K562 (cell line): ENCODE results near the gene ARHGEF17. TPM values are rescaled to one million over a fixed set of nuclear protein-coding genes. Genes with fewer than 3 reads are reported as not detected.

Experiments
- ATAC-seq: fragments of 200-7000 bp; cut with Tn5 transposase; 3 replicates; pipeline ENCODE4 v1.9.1; 2020; ENCODE audit warnings: moderate library complexity
- BruUV-seq: library from RNA; stranded (reverse); fragments of 400-500 nt; replicated peaks from 2 replicates; lab custom pipeline; 2021; lab: Mats Ljungman, UMichigan
- CTCF ChIA-PET: fragments of 300-600 bp; formaldehyde crosslinking; extraction: SDS; loops from one replicate; lab custom pipeline; 2021; ENCODE audit warnings: low intra/inter-chr PET ratio; lab: Yijun Ruan, JAX
- POLR2A ChIA-PET: fragments of 300-600, 350-650 bp; sonication (Branson Sonifier 250); formaldehyde crosslinking; extraction: SDS; loops from one replicate; lab custom pipeline; 2021; ENCODE audit warnings: antibody characterized with exemption, inconsistent platforms; lab: Yijun Ruan, JAX
- DNase-seq, 4 experiments: peaks; one replicate each; pipeline versions ENCODE4 v3.0.0 to v3.0.0-alpha.2; 2011 to 2018; ENCODE audit warnings: low spot score in 3 of 4, mixed read lengths in 3 of 4; ENCODE audit errors: extremely low read depth in 1 of 4
- FAIRE-seq: peaks from 2 replicates; lab custom pipeline; 2011; peaks lifted over from hg19 to GRCh38; lab: Jason Lieb, UNC
- H2AFZ ChIP-seq: 2 replicates; pipeline ENCODE4 v1.6.0; 2011; ENCODE audit warnings: low read depth, low read length, control low read depth, inconsistent platforms
- H3K27ac ChIP-seq: fragments of 200-600 bp; 3 replicates; pipeline ENCODE4 v1.8.0; 2011; ENCODE audit warnings: low read depth, mild to moderate bottlenecking, control low read depth, inconsistent platforms, low read length, moderate library complexity, mixed read lengths; ENCODE audit errors: extremely low read depth
- H3K27me3 ChIP-seq, 2 experiments: fragments of 300-600 bp in 1 of 2; 2 replicates in 1 of 2; 3 replicates in 1 of 2; pipeline versions ENCODE4 v1.6.0 to v1.8.0; 2011; ENCODE audit warnings: inconsistent platforms in 2 of 2, low read length in 2 of 2, mild to moderate bottlenecking in 1 of 2, mixed read lengths in 1 of 2, moderate library complexity in 1 of 2; ENCODE audit not compliant: control insufficient read depth in 2 of 2, insufficient read depth in 2 of 2
- H3K36me3 ChIP-seq: fragments of 300-600 bp; 3 replicates; pipeline ENCODE4 v1.8.0; 2011; ENCODE audit warnings: mild to moderate bottlenecking, low read length, inconsistent platforms; ENCODE audit not compliant: control insufficient read depth, insufficient read depth
- H3K4me1 ChIP-seq, 2 experiments: fragments of 200-600 bp in 1 of 2; replicated peaks in 1 of 2; 2 replicates in 1 of 2; 3 replicates in 1 of 2; pipeline versions ENCODE4 v1.5.1 to v1.8.0; 2011; ENCODE audit warnings: inconsistent platforms in 2 of 2, low read length in 2 of 2, mild to moderate bottlenecking in 1 of 2, mixed read lengths in 1 of 2, moderate library complexity in 1 of 2; ENCODE audit not compliant: control insufficient read depth in 2 of 2, insufficient read depth in 2 of 2
- H3K4me2 ChIP-seq: 2 replicates; pipeline ENCODE4 v1.6.1; 2011; ENCODE audit warnings: low read length, control low read depth, inconsistent platforms, mixed read lengths; ENCODE audit not compliant: insufficient read depth
- H3K4me3 ChIP-seq: fragments of 200-600 bp; sonication (generic), shearing (Covaris generic); 2 replicates; pipeline ENCODE4 v1.5.1; 2016; ENCODE audit warnings: control low read depth, inconsistent platforms
- H3K79me2 ChIP-seq: fragments of 200-600 bp; 3 replicates; pipeline ENCODE4 v1.8.0; 2011; ENCODE audit warnings: low read length, inconsistent platforms; ENCODE audit not compliant: control insufficient read depth, insufficient read depth
- H3K9ac ChIP-seq, 2 experiments: 2 replicates each; pipeline versions ENCODE4 v1.6.0 to v1.6.1; 2011; ENCODE audit warnings: low read depth in 2 of 2, low read length in 2 of 2, control low read depth in 1 of 2, inconsistent platforms in 1 of 2, mild to moderate bottlenecking in 1 of 2, mixed read lengths in 1 of 2; ENCODE audit not compliant: insufficient read depth in 1 of 2
- H3K9me1 ChIP-seq: one replicate; pipeline ENCODE4 v1.6.0; 2011; ENCODE audit warnings: inconsistent platforms, mild to moderate bottlenecking, low read length, moderate library complexity; ENCODE audit not compliant: control insufficient read depth, insufficient read depth
- H3K9me3 ChIP-seq: replicated peaks from 2 replicates; pipeline ENCODE4 v1.5.1; 2011; ENCODE audit warnings: low read depth, low read length, inconsistent platforms; ENCODE audit not compliant: control insufficient read depth, insufficient read depth
- H4K20me1 ChIP-seq: replicated peaks from 2 replicates; pipeline ENCODE4 v1.6.1; 2011; ENCODE audit warnings: low read length, inconsistent platforms, mixed read lengths; ENCODE audit not compliant: control insufficient read depth, insufficient read depth
- DACH1 ChIP-seq: fragments of 450-650 bp; IDR thresholded peaks from 2 replicates; pipeline ENCODE4 v1.6.1; 2018; ENCODE audit not compliant: partially characterized antibody
- ELF2 ChIP-seq: fragments of 250-450 bp; sonication (Bioruptor Pico); IDR thresholded peaks from 2 replicates; pipeline ENCODE4 v1.5.0; 2021; ENCODE audit warnings: mild to moderate bottlenecking
- ILK ChIP-seq: fragments of 450-650 bp; IDR thresholded peaks from 2 replicates; pipeline ENCODE4 v1.6.1; 2016; ENCODE audit warnings: missing genetic modification characterization, low read depth, mild to moderate bottlenecking, missing compliant biosample characterization, moderate library complexity, borderline replicate concordance
- NFATC3 ChIP-seq: fragments of 450-650 bp; IDR thresholded peaks from 2 replicates; pipeline ENCODE4 v1.6.1; 2017; ENCODE audit warnings: mild to moderate bottlenecking
- ZNF3 ChIP-seq: fragments of 250-450 bp; sonication (Bioruptor Pico); IDR thresholded peaks from 2 replicates; pipeline ENCODE4 v1.5.0; 2021; ENCODE audit warnings: mild to moderate bottlenecking, moderate library complexity
- WGBS: fragments of 100-300 bp; shearing (Covaris generic); methylation state at CpG from one replicate; pipeline ENCODE4 v1.1.6; 2016; ENCODE audit warnings: low coverage, mixed read lengths; ENCODE audit not compliant: insufficient coverage; ENCODE audit errors: missing lambda C conversion rate; 5-methylcytosine and 5-hydroxymethylcytosine counted together
- in situ Hi-C: fragments of 300-500 bp; cut with MboI; formaldehyde crosslinking; loops from 4 replicates; pipeline ENCODE4 v1.15.0; 2018; ENCODE audit warnings: inconsistent platforms, mixed read lengths
- intact Hi-C: fragments of 100-400 bp; cut with micrococcal nuclease; formaldehyde crosslinking; loops from 2 replicates; pipeline ENCODE4 v1.14.2; 2022
- polyA plus RNA-seq, 8 experiments: library from polyadenylated mRNA; depleted of rRNA in 4 of 8; stranded (reverse) in 5 of 8; unstranded in 3 of 8; fragments of >200 nt; fragmentation: Nextera tagmentation in 2 of 8; fragmentation: Illumina TruSeq in 1 of 8; extraction: Ambion mirVana in 2 of 8; extraction: Trizol in 1 of 8; gene quantifications; 2 replicates each; pipeline versions ENCODE4 v1.2.1 to v1.2.3, GENCODE V29; 2011 to 2014; ENCODE audit warnings: inconsistent platforms in 1 of 8, missing spikeins in 1 of 8
- total RNA-seq, 7 experiments: library from RNA; depleted of rRNA in 6 of 7; stranded (reverse); fragments of >200 nt in 6 of 7; fragmentation: Illumina TruSeq in 2 of 7; extraction: Trizol in 2 of 7; gene quantifications; 2 replicates each; pipeline versions ENCODE4 v1.2.1 to v1.2.3, GENCODE V29; 2011 to 2021; ENCODE audit warnings: low replicate concordance in 1 of 7
- TF ChIP-seq, protein P1 (sequence below): fragments of 200-800 bp; sonication (Bioruptor generic); IDR thresholded peaks from 2 replicates; pipeline ENCODE4 v1.6.1; 2016; ENCODE audit warnings: missing genetic modification characterization, missing compliant biosample characterization
- TF ChIP-seq, protein P2 (sequence below): sonication (generic); formaldehyde crosslinking; IDR thresholded peaks from 2 replicates; pipeline ENCODE4 v1.8.0; 2022; ENCODE audit warnings: mild to moderate bottlenecking, missing genetic modification reagents
- TF ChIP-seq, protein P3 (sequence below): sonication (generic); formaldehyde crosslinking; IDR thresholded peaks from 2 replicates; pipeline ENCODE4 v1.8.1; 2023; ENCODE audit warnings: mild to moderate bottlenecking, missing genetic modification reagents, moderate library complexity
- TF ChIP-seq, protein P4 (sequence below): IDR thresholded peaks from 2 replicates; pipeline ENCODE4 v1.6.1; 2016; ENCODE audit warnings: missing genetic modification characterization, missing compliant biosample characterization
- TF ChIP-seq, protein P5 (sequence below): fragments of 450-650 bp; formaldehyde crosslinking; IDR thresholded peaks from 2 replicates; pipeline ENCODE4 v1.4.0; 2022; ENCODE audit warnings: missing genetic modification characterization

ARHGEF17 gene
- total and polyA plus RNA-seq, 9 of the 15 experiments (the other 6 are each of a cell fraction or from before 2014, with no cell fraction given) = 0.04 to 0.68 (median 0.10) TPM; not detected in 2

DNA sequence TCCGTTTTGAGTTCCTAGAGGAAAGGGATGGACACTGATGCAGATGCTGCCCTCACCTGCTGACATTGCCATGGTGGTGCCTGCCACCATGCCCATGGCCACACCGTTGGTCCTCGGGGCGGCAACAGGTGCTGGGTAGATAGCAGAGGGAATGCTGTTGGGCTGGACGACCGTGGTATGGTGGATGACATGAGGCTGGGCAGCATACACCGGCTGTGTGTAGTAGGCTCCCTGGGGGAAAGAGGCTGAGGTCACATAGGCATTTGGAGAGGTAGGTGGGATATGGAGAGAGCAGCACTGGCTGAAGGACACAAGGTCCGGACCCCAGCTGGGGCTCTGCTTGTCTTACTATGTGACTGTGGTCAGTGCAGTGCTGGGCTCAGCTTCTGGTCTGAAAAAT, 101.4 kb downstream of the ARHGEF17 start (continued):
- TF ChIP-seq NFATC3 (no peak), ELF2 (CRISPR knock-in tag) (no peak)

DNA sequence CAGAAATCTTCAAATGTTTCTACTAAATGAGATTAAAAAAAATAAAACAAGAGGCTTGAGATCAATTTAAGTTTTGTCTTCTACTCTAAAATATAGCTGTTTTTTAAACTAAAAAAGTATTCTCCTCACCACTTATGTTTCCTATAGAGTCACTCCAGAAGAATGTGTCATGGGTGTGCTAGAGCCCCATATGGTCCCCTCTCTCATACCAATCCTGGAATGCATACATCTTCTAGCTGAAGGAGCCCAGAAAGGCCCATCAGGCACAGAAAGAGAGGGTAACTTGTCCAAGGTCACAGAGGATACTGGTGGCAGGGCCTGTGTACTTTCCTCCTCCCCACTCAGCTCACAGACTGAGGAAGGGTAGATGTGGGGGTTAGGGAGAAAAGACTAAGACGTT, 102.6 kb downstream of the ARHGEF17 start:
- no peak for ATAC-seq
- 0% methylated on average over 1 of the region's 1 CpG for WGBS
- in situ Hi-C loops (no loop called here), intact Hi-C loops (no loop called here)
- Histone ChIP-seq H2AFZ (no peak overlapping the region), H3K9me1 (no peaks in the 10 kb centered on the region), H3K36me3 (no peaks in the 10 kb centered on the region), H3K9ac (no peak overlapping the region), H3K9me3 (no peaks in the 10 kb centered on the region), H3K79me2 (no peaks in the 10 kb centered on the region), H4K20me1 (no peaks in the 10 kb centered on the region; the same call in 1 of the 2 replicates), H3K27me3 (no peaks in the 10 kb centered on the region), H3K4me1 (no peaks in the 10 kb centered on the region), H3K4me2 (no peak overlapping the region), H3K27ac (no peak overlapping the region), H3K4me3 (no peak overlapping the region)
- TF ChIP-seq, protein P1, sequence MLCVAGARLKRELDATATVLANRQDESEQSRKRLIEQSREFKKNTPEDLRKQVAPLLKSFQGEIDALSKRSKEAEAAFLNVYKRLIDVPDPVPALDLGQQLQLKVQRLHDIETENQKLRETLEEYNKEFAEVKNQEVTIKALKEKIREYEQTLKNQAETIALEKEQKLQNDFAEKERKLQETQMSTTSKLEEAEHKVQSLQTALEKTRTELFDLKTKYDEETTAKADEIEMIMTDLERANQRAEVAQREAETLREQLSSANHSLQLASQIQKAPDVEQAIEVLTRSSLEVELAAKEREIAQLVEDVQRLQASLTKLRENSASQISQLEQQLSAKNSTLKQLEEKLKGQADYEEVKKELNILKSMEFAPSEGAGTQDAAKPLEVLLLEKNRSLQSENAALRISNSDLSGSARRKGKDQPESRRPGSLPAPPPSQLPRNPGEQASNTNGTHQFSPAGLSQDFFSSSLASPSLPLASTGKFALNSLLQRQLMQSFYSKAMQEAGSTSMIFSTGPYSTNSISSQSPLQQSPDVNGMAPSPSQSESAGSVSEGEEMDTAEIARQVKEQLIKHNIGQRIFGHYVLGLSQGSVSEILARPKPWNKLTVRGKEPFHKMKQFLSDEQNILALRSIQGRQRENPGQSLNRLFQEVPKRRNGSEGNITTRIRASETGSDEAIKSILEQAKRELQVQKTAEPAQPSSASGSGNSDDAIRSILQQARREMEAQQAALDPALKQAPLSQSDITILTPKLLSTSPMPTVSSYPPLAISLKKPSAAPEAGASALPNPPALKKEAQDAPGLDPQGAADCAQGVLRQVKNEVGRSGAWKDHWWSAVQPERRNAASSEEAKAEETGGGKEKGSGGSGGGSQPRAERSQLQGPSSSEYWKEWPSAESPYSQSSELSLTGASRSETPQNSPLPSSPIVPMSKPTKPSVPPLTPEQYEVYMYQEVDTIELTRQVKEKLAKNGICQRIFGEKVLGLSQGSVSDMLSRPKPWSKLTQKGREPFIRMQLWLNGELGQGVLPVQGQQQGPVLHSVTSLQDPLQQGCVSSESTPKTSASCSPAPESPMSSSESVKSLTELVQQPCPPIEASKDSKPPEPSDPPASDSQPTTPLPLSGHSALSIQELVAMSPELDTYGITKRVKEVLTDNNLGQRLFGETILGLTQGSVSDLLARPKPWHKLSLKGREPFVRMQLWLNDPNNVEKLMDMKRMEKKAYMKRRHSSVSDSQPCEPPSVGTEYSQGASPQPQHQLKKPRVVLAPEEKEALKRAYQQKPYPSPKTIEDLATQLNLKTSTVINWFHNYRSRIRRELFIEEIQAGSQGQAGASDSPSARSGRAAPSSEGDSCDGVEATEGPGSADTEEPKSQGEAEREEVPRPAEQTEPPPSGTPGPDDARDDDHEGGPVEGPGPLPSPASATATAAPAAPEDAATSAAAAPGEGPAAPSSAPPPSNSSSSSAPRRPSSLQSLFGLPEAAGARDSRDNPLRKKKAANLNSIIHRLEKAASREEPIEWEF (CRISPR knock-in tag) = no peak
- TF ChIP-seq, protein P2, sequence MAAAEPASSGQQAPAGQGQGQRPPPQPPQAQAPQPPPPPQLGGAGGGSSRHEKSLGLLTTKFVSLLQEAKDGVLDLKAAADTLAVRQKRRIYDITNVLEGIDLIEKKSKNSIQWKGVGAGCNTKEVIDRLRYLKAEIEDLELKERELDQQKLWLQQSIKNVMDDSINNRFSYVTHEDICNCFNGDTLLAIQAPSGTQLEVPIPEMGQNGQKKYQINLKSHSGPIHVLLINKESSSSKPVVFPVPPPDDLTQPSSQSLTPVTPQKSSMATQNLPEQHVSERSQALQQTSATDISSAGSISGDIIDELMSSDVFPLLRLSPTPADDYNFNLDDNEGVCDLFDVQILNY (CRISPR knock-in tag) = no peak
- TF ChIP-seq, protein P3, sequence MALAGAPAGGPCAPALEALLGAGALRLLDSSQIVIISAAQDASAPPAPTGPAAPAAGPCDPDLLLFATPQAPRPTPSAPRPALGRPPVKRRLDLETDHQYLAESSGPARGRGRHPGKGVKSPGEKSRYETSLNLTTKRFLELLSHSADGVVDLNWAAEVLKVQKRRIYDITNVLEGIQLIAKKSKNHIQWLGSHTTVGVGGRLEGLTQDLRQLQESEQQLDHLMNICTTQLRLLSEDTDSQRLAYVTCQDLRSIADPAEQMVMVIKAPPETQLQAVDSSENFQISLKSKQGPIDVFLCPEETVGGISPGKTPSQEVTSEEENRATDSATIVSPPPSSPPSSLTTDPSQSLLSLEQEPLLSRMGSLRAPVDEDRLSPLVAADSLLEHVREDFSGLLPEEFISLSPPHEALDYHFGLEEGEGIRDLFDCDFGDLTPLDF (CRISPR knock-in tag) = no peak
- TF ChIP-seq, protein P4, sequence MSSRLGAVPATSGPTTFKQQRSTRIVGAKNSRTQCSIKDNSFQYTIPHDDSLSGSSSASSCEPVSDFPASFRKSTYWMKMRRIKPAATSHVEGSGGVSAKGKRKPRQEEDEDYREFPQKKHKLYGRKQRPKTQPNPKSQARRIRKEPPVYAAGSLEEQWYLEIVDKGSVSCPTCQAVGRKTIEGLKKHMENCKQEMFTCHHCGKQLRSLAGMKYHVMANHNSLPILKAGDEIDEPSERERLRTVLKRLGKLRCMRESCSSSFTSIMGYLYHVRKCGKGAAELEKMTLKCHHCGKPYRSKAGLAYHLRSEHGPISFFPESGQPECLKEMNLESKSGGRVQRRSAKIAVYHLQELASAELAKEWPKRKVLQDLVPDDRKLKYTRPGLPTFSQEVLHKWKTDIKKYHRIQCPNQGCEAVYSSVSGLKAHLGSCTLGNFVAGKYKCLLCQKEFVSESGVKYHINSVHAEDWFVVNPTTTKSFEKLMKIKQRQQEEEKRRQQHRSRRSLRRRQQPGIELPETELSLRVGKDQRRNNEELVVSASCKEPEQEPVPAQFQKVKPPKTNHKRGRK = no peak
- no peak for TF ChIP-seq DACH1
- TF ChIP-seq, protein P5, sequence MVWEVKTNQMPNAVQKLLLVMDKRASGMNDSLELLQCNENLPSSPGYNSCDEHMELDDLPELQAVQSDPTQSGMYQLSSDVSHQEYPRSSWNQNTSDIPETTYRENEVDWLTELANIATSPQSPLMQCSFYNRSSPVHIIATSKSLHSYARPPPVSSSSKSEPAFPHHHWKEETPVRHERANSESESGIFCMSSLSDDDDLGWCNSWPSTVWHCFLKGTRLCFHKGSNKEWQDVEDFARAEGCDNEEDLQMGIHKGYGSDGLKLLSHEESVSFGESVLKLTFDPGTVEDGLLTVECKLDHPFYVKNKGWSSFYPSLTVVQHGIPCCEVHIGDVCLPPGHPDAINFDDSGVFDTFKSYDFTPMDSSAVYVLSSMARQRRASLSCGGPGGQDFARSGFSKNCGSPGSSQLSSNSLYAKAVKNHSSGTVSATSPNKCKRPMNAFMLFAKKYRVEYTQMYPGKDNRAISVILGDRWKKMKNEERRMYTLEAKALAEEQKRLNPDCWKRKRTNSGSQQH = no peak
- no peak for TF ChIP-seq ILK (tag)
- no peak for TF ChIP-seq ZNF3 (CRISPR knock-in tag)
- no peak for DNase-seq
- no TSS peak for BruUV-seq
- no peak for FAIRE-seq
- POLR2A ChIA-PET = interaction anchor here (0.7 to 1.1 kb wide), 3 partner anchors 11 to 385 kb away, joined by 3 to 6 read pairs (median 4); no protein-coding TSS in a partner anchor
- CTCF ChIA-PET = no interaction called here
